HG03558 (cell line): Measurements from ENCODE around the gene FIBP.

ENCODE experiments used
- ATAC-seq: cut with Tn5 transposase; IDR thresholded peaks from one replicate; pipeline ENCODE4 v1.9.1; 2021; ENCODE audit warnings: moderate number of reproducible peaks; ENCODE audit not compliant: unreplicated experiment; ENCODE audit errors: extremely low read depth

Gene FIBP

DNA sequence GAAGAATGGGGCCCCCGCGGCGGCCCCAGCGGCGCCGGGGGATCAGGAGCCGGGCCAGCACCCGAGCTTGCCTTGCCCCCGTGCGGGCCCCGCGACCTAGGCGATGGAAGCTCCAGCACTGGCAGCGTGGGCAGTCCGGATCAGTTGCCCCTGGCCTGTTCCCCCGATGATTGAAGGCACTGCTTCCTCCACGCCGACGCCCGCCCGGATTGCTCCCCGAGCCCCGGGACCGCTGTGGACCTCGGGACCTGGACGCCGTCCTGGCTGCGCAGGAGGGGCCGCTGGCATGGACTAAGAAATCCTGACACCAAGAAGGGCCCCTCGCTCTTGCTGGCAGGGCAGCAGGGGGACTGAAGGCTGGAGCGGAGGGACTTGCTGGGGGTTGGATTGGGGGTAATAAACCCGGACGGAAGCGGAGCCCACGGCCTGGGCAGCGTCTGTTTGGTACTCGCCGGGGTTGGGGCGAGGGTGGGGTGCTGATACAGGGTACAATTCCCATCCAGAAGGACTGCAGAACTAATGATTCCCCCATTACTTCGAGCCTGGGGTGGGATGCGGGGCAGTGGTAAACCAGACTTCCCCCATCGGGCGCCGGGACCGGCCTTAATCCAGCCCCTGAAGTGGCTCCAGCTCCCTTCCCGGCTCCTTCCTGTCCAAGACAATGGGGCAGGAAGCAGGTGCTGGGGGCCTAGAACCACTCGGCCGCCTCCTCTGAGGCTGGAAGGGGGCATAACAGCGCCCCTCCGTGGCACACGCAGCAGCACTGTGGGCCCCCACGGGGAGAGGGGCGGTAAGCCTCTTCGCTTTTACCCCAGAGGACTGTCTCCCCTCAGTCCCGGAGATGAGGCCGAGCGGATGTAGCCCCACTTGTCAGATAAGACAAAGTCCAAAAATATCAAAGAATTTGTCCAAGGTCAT lies 3.2 kb upstream of the FIBP start:
- ATAC-seq = no peak

DNA sequence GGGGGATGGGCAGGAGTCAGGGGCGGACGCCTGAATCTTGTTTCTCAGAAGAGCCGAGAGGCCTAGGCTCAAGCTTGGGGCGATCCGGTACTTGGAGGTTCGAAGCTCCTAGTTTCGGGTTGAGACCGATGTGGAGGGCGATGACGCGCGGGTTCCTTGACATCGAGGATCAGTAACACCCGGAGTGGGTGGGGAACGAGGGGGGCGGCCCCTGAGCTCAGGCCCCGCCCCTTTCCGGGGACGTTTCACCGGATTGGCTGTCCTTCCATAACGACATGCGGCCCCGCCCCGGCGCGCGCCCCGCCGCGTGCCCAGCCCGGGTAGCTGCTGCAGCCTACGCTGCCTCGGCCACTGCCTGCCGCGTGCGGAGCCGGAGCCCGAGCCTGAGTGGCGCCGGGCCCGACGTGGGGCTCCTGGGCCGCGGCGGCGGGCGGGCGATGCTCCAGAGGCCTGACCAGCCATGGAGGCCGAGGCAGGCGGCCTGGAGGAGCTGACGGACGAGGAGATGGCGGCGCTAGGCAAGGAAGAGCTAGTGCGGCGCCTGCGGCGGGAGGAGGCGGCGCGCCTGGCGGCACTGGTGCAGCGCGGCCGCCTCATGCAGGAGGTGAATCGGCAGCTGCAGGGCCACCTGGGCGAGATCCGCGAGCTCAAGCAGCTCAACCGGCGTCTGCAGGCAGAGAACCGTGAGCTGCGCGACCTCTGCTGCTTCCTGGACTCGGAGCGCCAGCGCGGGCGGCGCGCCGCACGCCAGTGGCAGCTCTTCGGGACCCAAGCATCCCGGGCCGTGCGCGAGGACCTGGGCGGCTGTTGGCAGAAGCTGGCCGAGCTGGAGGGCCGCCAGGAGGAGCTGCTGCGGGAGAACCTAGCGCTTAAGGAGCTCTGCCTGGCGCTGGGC lies 2.3 kb upstream of the FIBP start, which contains the start of gene CCDC85B:
TSS of gene CCDC85B (plus strand) at position 350 of the 895 bp plus-strand sequence. CDS start at position 461, 111 bp downstream.
- ATAC-seq = no peak

DNA sequence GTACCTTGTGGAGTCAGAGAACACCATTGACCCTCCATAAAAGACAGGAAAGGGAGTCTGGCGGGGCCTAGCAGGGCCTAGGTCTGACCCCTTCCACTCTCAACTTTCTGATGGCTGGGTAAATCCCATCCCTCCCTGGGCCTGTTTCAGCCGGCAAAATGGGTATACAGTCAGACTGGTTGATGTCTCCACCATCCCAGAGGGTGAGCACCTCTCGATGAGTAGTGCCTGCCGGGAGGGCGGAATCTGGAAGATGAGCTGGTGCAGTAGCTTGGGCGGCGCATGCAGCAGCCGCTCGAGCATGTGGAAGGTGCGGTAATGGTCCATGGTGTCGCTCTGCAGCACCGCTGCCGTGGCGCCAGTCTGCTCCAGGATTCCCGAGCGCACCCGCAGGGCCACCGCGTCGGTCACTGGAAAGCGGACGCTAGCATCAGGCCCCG lies 528 bp downstream of the FIBP start:
- no peak for ATAC-seq

DNA sequence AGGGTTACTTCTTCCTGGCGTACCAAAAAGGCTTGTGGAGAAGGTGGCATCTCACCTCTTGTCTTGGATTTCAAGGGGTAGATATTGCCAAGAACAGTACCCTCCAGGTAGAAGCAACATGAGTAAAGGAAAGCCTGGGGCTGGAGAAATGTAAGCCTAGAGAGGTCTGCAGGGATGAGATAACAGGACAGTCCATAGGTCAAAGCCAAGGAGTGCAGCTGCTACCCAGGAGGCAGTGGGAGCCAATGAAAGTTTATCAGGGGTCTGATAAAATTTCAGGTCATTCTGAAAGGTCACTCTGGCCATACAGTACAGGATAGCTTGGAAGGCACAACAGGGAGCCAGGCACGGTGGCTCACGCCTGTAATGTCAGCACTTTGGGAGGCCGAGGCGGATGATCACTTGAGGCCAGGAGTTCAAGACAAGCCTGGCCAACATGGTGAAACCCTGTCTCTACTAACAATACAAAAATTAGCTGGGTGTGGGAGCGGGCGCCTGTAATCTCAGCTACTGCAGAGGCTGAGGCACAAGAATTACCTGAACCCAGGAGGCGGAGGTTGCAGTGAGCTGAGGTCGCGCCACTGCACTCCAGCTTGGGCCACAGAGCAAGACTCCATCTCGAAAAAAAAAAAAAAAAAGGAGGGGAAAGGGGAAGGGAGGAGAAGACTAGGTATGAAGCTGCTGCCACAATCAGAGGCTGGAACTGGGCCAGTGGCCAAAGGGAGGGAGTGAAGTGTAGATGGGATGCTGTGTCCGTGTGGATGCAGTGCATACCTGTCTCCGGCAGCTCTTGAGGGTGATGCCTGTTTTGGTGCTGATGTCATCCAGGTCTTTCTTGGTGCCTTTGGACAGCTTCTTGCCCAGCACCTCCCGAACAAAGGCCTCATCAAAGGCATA lies 1.2 kb downstream of the FIBP start:
- ATAC-seq = no peak

DNA sequence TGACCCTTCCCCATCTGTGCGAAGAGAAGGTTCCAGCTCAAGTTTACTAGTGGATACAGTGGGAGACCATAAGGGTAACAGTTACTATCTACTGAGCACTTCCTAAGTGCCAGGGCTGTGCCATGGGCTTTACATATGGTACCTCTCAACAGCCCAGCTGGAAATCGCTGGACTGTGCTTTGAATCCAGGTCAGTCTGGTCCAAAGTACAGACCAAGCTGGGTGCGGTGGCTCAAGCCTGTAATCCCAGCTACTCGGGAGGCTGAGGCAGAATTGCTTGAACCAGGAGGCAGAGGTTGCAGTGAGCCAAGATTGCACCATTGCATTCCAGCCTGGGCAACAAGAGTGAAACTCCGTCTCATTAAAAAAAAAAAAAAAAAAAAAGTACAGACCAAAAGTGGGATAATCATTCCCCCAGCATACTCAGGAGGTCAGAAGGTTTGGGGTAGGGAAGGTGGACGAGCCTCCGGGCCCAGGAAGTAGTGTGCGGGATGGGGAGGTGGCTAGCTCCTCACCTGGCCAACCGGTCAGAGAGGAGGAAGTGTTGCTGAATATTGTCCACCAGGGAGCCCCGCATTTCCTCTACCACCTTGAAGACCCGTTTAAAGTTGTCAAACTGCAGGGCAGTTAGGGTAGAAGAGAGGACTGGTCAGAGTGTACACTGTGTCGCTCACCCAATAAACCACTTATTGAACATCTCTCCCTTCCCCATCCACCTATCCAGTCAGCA lies 2.3 kb downstream of the FIBP start:
- no peak for ATAC-seq

DNA sequence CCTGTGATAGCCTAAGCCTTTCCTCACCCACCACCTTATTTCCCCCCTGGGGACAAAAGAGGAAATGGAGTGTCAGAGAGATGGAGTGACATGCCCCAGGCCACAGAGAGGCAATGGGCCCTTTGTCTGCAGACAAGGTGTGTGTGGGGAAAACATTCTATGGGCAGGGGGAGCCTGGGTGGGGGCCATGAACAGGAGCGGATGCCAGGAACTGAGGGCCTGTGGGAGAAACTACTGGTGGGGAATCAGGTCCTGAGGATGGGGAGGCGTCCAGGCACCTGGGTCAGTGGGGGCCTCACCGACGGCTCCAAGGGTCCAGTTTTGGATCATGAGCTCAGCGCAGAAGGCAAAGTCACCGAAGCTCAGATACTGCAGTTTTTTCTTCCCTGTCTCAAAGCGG lies 3.0 kb downstream of the FIBP start:
- no peak for ATAC-seq

DNA sequence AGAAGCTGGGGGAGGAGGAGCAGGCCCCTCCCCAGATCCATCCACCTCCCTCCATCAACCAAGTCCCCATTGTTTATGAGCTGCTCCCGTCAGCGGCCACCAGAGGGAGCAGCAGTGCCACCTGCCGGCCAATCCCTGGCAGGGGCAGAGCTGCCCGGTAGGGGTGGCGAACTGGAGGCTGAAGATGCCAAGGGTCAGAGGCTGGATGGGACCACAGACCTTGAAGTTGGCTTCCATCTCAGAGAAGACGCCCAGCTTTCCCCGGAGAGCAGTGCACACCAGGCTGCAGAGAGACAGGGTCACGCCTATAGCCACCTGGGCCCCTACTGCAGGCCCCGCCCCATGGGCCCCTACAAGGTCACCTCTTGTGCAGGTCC lies 3.6 kb downstream of the FIBP start:
- ATAC-seq = no peak

DNA sequence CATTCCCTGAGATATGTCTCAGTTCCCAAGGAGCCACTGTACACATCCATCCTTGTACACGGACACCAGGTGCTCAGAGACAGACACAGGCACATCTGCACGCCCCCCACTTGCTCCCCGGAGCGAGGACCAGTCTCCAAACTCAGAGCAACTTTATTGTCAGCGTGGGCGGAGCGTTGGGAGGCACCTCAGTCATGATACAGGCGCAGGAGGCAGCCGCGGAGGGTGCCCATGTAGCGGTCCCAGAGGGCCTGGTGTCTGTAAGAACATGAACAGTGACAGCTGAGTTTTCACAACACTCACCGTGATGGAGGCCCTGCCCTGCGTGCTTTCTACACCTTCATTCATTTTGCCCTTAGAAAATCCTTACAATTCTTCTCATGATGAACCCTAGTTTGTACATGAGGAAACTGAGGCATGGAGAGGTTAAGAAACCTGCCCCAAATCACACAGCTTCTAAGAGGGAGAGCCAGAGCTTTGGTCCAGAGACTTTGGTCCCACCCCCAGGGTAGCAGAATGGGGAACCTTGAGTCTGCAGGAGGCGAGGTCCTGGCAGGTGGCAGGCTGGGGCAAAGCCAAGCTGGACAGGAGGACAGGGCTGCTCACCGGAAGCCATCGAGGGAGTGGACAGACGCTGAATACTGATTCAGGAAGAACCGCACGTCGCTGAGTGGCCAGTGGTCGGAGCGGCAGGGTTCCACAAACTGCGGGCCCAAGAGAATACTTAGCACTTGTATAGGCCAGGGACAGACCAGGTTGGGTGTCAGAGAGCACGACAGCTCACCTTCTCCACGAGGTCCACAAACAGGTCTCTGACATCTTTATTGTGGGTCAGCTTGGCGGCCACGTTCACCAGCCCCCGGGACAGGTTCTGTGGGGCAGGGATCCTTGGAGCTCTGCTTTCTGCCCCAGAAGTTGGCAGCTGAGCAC lies 4.2 kb downstream of the FIBP start:
- ATAC-seq = no peak

DNA sequence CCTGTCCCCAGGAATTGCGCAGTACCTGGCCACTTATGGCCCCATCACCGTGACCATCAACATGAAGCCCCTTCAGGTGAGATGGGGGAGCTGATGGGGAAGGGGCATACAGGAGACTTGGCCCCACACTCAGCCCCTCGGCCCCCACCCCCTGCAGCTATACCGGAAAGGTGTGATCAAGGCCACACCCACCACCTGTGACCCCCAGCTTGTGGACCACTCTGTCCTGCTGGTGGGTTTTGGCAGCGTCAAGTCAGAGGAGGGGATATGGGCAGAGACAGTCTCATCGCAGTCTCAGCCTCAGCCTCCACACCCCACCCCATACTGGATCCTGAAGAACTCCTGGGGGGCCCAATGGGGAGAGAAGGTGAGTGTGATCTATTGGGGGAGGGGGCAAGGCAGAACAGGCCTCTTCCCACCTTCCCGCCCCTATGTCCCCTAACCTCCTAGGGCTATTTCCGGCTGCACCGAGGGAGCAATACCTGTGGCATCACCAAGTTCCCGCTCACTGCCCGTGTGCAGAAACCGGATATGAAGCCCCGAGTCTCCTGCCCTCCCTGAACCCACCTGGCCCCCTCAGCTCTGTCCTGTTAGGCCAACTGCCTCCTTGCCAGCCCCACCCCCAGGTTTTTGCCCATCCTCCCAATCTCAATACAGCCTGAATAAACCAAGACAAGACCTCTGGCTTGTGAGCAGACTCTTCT lies 5.1 kb downstream of the FIBP start:
- no peak for ATAC-seq

DNA sequence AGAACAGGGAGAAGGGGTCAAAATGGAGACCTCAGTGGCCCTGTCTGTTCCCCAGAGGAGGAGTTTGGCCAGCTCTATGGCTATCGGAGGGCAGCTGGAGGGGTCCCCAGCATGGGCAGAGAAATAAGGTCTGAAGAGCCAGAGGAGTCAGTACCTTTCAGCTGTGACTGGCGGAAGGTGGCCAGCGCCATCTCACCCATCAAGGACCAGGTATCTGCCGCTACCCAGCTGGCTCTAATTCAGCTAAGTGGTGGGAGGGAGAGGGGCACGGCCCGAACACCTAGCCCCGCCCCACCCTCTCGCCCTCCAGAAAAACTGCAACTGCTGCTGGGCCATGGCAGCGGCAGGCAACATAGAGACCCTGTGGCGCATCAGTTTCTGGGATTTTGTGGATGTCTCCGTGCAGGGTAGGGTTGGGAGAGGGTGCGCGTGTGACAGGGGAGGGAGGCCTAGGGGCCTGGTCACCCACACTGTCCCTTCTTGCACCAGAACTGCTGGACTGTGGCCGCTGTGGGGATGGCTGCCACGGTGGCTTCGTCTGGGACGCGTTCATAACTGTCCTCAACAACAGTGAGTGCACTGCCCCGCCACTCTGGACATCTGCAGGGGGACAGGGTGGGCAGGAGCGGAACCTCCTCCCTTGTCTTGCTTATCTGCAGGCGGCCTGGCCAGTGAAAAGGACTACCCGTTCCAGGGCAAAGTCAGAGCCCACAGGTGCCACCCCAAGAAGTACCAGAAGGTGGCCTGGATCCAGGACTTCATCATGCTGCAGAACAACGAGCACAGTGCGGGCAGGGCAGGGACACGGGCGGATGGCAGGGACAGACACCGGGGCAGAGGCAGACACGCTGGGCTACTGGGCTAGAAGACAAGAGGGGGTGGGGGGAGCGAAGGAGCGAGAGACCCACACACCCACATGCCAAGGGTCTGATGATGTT lies 5.9 kb downstream of the FIBP start:
- ATAC-seq = no peak

DNA sequence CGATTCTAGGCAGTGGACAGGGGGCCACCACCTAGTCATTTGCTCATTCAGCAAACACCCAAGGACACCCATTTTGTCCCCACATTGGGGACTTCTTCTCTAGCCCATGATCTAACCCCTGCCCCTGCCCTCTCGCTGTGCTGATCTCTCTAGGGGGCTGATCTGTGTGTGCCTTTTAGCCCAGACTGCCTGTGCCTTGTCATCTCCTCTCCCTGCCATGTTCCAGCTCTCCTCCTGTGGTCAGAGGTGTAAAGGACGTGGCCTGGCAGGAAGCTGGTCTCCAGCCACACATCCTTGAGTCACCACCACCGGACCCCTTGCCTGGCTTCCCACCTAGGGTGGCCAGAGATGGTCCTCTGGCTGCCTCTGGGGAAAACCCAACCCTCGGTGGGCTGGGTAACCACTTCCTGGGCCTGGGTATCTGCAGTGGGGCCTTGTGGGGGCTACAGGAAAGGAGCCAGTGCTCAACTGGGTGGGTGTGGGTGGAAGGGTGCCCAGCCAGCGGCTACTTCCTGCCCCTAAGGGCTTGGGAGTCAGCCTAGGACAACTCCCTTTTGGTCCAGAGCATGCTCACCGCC lies 7.3 kb downstream of the FIBP start:
- ATAC-seq = no peak

DNA sequence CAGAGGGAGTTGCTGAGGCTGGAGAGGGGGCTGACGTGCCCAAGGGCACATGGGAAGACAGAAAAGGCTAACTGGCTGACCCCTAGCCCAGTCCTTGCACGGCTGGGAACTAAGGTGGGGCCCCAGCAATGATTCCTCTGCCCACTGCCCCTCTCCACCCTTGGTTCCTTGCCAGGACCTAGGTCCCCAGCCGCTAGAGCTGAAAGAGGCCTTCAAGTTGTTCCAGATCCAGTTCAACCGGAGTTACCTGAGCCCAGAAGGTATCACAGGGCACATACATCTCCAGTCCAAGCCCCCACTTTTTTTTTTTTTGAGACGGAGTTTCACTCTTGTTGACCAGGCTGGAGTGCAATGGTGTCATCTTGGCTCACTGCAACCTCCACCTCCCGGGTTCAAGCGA lies 8.2 kb downstream of the FIBP start:
- no peak for ATAC-seq

DNA sequence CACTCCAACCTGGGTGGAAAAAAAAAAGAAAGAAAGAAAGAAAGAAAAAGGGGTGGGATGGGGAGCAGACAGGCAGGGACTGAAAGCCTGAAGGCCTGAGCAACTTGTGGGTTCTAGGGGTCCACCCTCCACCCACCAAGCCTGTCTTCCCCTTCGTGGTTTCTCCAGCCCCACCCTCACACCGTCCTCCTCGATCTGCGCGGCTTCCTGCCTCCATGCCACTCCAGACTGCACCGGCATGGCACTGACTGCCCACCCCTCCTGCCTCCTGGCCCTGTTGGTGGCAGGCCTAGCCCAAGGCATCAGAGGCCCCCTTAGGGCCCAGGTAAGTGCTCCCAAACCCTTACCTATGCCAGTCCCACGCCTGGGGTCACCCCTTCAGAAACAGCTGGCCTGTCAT lies 8.7 kb downstream of the FIBP start, which contains the start of gene CTSW:
TSS of gene CTSW (plus strand) at position 221 of the 400 bp plus-strand sequence. CDS start at position 239, 18 bp downstream.
- no peak for ATAC-seq

DNA sequence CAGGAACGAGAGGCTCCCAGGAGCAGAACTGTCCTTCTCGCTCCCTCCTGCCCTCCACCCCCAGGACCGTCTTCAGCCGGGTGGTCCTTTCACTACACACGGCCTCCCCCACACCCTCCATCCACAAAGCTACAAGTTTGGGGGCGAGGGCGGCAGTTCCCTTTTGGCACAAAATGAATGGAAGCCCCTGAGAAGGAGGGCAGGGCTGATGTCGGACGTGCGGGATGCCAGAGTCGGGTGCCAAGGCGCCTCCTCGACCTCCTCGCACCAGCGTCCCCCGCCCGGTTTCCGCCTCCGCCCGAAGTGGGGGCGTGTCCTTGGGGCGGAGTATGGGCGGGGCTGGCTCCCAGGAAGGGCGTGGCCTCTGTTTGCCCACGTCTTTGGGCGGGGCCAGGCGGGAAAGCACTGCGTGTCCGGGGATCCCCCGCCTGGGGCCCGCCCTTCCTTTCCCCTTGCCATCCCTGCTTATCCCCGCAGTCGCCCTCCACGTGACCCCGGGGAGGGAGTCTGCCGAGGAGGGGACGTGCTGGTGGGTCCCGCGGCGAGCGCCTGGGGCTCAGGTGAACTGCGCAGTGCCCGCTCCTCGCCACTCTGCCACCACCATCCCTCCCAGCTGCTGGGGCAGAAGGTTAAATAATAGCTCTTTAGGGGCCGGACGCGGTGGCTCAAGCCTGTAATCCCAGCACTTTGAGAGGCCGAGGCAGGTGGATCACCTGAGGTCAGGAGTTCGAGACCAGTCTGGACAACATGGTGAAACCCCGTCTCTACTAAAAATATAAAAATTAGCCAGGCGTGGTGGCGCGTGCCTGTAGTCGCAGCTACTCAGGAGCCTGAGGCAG lies 14.7 kb downstream of the FIBP start:
- ATAC-seq = peak; percentile 71

DNA sequence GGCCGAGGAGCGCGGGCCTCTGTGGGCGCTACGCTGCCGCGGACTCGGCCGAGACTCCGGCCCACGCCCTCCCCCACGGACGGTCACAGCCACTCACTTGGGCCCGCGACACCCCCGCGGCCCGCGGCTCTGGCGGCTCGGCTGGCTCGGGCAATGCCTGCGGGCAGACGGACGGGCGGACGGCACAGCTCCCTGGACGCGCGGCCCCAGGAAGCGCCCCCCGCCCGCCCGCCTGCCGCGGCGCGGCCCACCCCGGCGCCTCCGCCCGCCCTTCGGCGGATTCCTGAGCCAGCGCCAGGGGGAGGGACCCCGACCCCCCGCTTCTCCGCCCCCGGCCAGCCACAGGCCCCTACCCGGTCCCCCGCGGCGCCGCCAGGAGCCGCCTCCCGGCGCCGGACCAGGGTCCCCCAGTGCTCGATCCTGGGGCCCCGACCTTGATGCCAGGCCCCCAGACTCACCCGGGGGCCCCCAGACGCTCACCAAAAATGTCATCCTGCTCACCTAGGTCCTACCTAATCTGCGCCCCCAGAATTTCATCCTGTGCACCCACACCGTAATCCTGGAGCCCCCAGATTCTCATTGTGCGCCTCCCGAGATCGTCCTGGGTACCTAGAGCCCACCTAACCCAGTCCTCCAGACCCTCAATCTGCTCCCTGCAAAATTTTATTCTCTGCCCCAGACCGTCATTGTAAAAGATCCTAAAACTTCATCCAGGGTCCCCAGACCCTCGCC lies 15.5 kb downstream of the FIBP start, which contains the start of gene EFEMP2:
TSS of gene EFEMP2 (minus strand) at position 215 of the 732 bp plus-strand sequence. CDS start 446 bp downstream, outside the sequence.
- no peak for ATAC-seq
